ENCODE results near the gene RBFOX2. TPM values are rescaled to one million over a fixed set of nuclear protein-coding genes. Genes with fewer than 3 reads are reported as not detected.

RBFOX2 gene
- total RNA-seq, 1 donor from 2014 or later, result 70.0 TPM

DNA sequence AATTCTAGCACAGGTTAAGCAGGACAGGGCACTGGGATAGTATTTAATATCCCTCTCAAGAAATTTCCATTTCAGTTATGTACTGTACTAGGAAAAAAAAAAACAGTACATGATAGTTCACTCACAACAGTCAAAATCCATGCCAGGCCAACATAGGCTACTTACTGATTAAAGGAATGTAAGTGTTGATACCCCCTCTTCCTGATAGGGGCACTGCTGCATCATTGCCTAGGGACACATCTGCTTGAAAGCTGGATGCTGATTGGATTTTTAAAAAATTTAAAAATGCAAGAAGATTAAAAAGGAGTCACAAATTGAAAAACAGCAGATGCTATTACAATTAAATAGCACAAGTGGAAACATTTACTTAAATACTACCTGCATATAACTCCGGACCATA lies 267.6 kb downstream of the RBFOX2 start:
- intact Hi-C loops (cut with DNase I), result no loop called here

DNA sequence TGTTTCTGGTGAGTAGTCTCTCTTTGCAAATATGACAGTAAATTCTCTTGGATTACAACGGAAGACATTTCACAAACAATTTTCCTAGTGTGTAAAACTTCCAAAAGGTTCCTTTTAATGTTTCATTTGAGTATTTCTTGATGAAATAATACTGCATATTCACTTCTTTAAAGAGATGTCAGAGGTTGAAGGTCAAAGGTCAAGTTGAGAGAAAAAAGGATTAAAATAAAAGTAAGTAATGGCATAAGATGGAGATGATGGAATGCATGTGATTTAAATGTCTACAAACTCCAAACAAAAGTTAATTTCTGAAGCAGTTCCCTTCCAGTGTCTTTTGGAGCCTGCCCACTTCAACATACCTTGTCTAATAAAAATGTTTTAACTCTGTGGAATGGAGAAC lies 270.2 kb downstream of the RBFOX2 start:
- H3K27ac ChIP-seq, result no peak overlapping the region
- H3K27me3 ChIP-seq, result no peaks in the 10 kb centered on the region
- TF ChIP-seq, protein P1, sequence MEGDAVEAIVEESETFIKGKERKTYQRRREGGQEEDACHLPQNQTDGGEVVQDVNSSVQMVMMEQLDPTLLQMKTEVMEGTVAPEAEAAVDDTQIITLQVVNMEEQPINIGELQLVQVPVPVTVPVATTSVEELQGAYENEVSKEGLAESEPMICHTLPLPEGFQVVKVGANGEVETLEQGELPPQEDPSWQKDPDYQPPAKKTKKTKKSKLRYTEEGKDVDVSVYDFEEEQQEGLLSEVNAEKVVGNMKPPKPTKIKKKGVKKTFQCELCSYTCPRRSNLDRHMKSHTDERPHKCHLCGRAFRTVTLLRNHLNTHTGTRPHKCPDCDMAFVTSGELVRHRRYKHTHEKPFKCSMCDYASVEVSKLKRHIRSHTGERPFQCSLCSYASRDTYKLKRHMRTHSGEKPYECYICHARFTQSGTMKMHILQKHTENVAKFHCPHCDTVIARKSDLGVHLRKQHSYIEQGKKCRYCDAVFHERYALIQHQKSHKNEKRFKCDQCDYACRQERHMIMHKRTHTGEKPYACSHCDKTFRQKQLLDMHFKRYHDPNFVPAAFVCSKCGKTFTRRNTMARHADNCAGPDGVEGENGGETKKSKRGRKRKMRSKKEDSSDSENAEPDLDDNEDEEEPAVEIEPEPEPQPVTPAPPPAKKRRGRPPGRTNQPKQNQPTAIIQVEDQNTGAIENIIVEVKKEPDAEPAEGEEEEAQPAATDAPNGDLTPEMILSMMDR (IDR thresholded peaks at IDR 0.05), result no peak
- TF ChIP-seq POLR2AphosphoS5 (IDR thresholded peaks at IDR 0.05; ENCODE audit: insufficient read depth in 1 of 2, low read depth in 1 of 2) (no peak), POLR2A (IDR thresholded peaks at IDR 0.05) (no peak)
- H3K4me1 ChIP-seq, result no peaks in the 10 kb centered on the region
- H3K9me3 ChIP-seq, result no peaks in the 10 kb centered on the region
- no peak for DNase-seq (ENCODE audit: extremely low spot score in 2 of 2)
- intact Hi-C loops (cut with DNase I), result no loop called here
- H3K4me3 ChIP-seq, result no peak overlapping the region
- H3K36me3 ChIP-seq, result peaks cover 0 to 25% of the 10 kb centered on the region in 2 donors

More for the DNA sequence above, 267.6 kb downstream of the RBFOX2 start:
- H3K9me3 ChIP-seq, result no peaks in the 10 kb centered on the region
- no peaks in the 10 kb centered on the region for H3K4me1 ChIP-seq
- H3K27ac ChIP-seq, result no peak overlapping the region
- DNase-seq (ENCODE audit: extremely low spot score in 2 of 2), result no peak
- H3K27me3 ChIP-seq, result no peaks in the 10 kb centered on the region
- H3K4me3 ChIP-seq, result no peak overlapping the region
- TF ChIP-seq POLR2A (IDR thresholded peaks at IDR 0.05) (no peak), POLR2AphosphoS5 (IDR thresholded peaks at IDR 0.05; ENCODE audit: insufficient read depth in 1 of 2, low read depth in 1 of 2) (no peak)
- TF ChIP-seq, protein P1 (IDR thresholded peaks at IDR 0.05), result no peak
- peaks cover 0 to 19% of the 10 kb centered on the region in 2 donors for H3K36me3 ChIP-seq

DNA sequence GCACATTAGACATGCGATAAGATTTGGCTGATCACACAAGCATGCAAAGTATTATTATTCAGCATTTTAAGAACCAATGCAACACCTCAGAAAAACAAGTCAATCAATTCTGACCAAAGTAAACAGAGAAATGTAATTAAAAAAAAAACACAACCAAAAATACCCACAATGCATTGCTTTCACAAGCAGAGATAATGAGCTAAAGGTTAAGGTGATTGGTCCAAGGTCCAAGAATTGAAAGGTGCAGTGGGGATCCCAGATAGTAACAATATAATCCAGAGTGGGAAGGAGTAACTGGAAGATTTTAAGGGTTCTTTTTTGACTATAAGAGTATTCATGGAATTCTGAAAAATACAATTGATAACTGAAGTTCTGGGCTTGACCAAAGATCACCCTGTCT lies 271.9 kb downstream of the RBFOX2 start:
- TF ChIP-seq POLR2AphosphoS5 (IDR thresholded peaks at IDR 0.05; ENCODE audit: insufficient read depth in 1 of 2, low read depth in 1 of 2), result no peak
- TF ChIP-seq, protein P1 (IDR thresholded peaks at IDR 0.05), result no peak
- TF ChIP-seq POLR2A (IDR thresholded peaks at IDR 0.05), result no peak
- Histone ChIP-seq H3K27me3 (no peaks in the 10 kb centered on the region), H3K27ac (no peak overlapping the region), H3K9me3 (no peaks in the 10 kb centered on the region), H3K4me1 (peaks cover 11% of the 10 kb centered on the region), H3K4me3 (no peak overlapping the region), H3K36me3 (peaks cover 0 to 21% of the 10 kb centered on the region in 2 donors)
- no peak for DNase-seq (ENCODE audit: extremely low spot score in 2 of 2)
- intact Hi-C loops (cut with DNase I), result no loop called here

DNA sequence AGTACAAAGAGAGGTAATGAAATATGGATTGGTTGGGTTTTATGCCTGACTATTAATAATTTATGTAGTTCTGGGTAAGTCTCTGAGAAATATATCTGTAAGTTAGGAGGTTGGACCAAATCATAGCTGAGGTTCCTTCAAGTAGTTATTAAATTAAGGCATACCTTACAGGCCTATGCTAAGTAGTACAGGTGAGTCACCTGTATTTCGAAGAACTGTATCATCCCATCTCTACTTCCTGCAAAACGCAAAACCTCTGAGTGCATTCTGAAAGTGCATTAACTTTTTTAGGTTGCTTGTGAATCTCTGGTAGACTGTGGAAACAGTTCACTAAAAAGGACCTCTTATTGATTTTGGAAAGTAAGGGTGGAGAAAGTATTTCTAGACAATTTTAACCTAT lies 273.9 kb downstream of the RBFOX2 start:
- Histone ChIP-seq H3K36me3 (peaks cover 0 to 21% of the 10 kb centered on the region in 2 donors), H3K27ac (no peak overlapping the region), H3K4me1 (peaks cover 11% of the 10 kb centered on the region), H3K27me3 (no peaks in the 10 kb centered on the region), H3K4me3 (no peak overlapping the region), H3K9me3 (no peaks in the 10 kb centered on the region)
- TF ChIP-seq POLR2AphosphoS5 (IDR thresholded peaks at IDR 0.05; ENCODE audit: insufficient read depth in 1 of 2, low read depth in 1 of 2) (no peak), POLR2A (IDR thresholded peaks at IDR 0.05) (no peak)
- TF ChIP-seq, protein P1 (IDR thresholded peaks at IDR 0.05), result no peak
- intact Hi-C loops (cut with DNase I), result no loop called here
- DNase-seq (ENCODE audit: extremely low spot score in 2 of 2), result no peak

DNA sequence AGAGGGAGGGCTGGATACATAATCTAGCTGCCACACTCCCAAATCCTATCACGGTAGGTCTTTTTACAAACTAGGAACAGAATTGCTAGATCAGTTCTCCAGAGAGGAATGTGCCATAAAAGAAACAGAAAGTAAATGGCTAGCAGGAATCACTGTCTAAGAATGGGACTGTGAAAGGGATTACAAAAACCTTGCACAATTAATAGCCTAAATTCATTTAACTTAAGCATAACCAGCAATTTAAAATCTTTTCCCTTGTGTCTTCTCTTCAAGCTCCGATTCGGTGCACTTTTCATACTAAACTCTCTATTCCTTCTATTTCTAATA lies 275.8 kb downstream of the RBFOX2 start:
- Histone ChIP-seq H3K36me3 (peaks cover 0 to 10% of the 10 kb centered on the region in 2 donors), H3K9me3 (no peaks in the 10 kb centered on the region), H3K4me3 (no peak overlapping the region), H3K27me3 (no peaks in the 10 kb centered on the region), H3K4me1 (peaks cover 11% of the 10 kb centered on the region), H3K27ac (no peak overlapping the region)
- TF ChIP-seq, protein P1 (IDR thresholded peaks at IDR 0.05), result no peak
- intact Hi-C loops (cut with DNase I), result no loop called here
- DNase-seq (ENCODE audit: extremely low spot score in 2 of 2), result no peak
